ENCODE measurements around the gene APOBEC3G. TPM values are rescaled to one million over a fixed set of nuclear protein-coding genes. Genes with fewer than 3 reads are reported as not detected.
"Not testable (repeated sequence)": the region's sequence is repeated elsewhere in the genome, so short reads cannot be mapped to it uniquely, and the experiment has no call there.

APOBEC3G gene
- total RNA-seq, 1 donor from 2014 or later: 5.5 TPM

- DNase-seq (ENCODE audit: low read depth): no peak
- TF ChIP-seq CTCF (conservative IDR thresholded peaks at IDR 0.05; ENCODE audit: low read depth, low read length): no peak
- no peak overlapping the region for H3K4me3 ChIP-seq (ENCODE audit: low read depth, low read length)
Measured at GRCh38 chr22:39070186-39070585, 6.9 kb upstream of the APOBEC3G start.

GRCh38 chr22:39072581-39072981 is 4.5 kb upstream of the APOBEC3G start:
- DNase-seq (ENCODE audit: low read depth); H3K4me3 ChIP-seq (ENCODE audit: low read depth, low read length): not testable (repeated sequence)

- no peak for DNase-seq (ENCODE audit: low read depth)
- no peak overlapping the region for H3K4me3 ChIP-seq (ENCODE audit: low read depth, low read length)
- no peak for TF ChIP-seq CTCF (conservative IDR thresholded peaks at IDR 0.05; ENCODE audit: low read depth, low read length)
Measured at GRCh38 chr22:39073981-39074380, 3.1 kb upstream of the APOBEC3G start.

GRCh38 chr22:39076155-39077025 is 685 bp upstream of the APOBEC3G start:
- not testable (repeated sequence) for H3K4me3 ChIP-seq (ENCODE audit: low read depth, low read length)

GRCh38 chr22:39077912-39078311 is 837 bp downstream of the APOBEC3G start:
- H3K4me3 ChIP-seq (ENCODE audit: low read depth, low read length); DNase-seq (ENCODE audit: low read depth): not testable (repeated sequence)

More at GRCh38 chr22:39076155-39077025, 685 bp upstream of the APOBEC3G start:
- DNase-seq (ENCODE audit: low read depth): not testable (repeated sequence)

GRCh38 chr22:39078329-39078728 is 1.3 kb downstream of the APOBEC3G start:
- no peak for TF ChIP-seq CTCF (conservative IDR thresholded peaks at IDR 0.05; ENCODE audit: low read depth, low read length)
- DNase-seq (ENCODE audit: low read depth): no peak
- no peak overlapping the region for H3K4me3 ChIP-seq (ENCODE audit: low read depth, low read length)

GRCh38 chr22:39079054-39079637 is 2.1 kb downstream of the APOBEC3G start:
- not testable (repeated sequence) for H3K4me3 ChIP-seq (ENCODE audit: low read depth, low read length)

GRCh38 chr22:39080052-39080762 is 3.1 kb downstream of the APOBEC3G start:
- H3K4me3 ChIP-seq (ENCODE audit: low read depth, low read length): no peak overlapping the region
- DNase-seq (ENCODE audit: low read depth): no peak
- TF ChIP-seq CTCF (conservative IDR thresholded peaks at IDR 0.05; ENCODE audit: low read depth, low read length): no peak

More at GRCh38 chr22:39079054-39079637, 2.1 kb downstream of the APOBEC3G start:
- DNase-seq (ENCODE audit: low read depth): not testable (repeated sequence)

GRCh38 chr22:39081016-39081415 is 3.9 kb downstream of the APOBEC3G start:
- no peak overlapping the region for H3K4me3 ChIP-seq (ENCODE audit: low read depth, low read length)
- TF ChIP-seq CTCF (conservative IDR thresholded peaks at IDR 0.05; ENCODE audit: low read depth, low read length): no peak
- DNase-seq (ENCODE audit: low read depth): no peak
